HG02642 (cell line): ENCODE data around the gene PNMA1.
"Not testable (repeated sequence)": the region's sequence is repeated elsewhere in the genome, so short reads cannot be mapped to it uniquely, and the experiment has no call there.

Experiments used
- ATAC-seq: cut with Tn5 transposase; IDR thresholded peaks from one replicate; pipeline ENCODE4 v1.9.1; 2021; ENCODE audit warnings: mild to moderate bottlenecking; ENCODE audit not compliant: unreplicated experiment, poor library complexity

The PNMA1 gene

GRCh38 chr14:73719361-73719760 lies 5.2 kb upstream of the PNMA1 start:
- ATAC-seq: no peak

GRCh38 chr14:73718418-73719251 lies 4.5 kb upstream of the PNMA1 start:
- no peak for ATAC-seq

GRCh38 chr14:73717711-73718417 lies 3.7 kb upstream of the PNMA1 start:
- ATAC-seq: no peak

- ATAC-seq: no peak
Observed at GRCh38 chr14:73717266-73717665, 3.1 kb upstream of the PNMA1 start.

- no peak for ATAC-seq
Observed at GRCh38 chr14:73715707-73716106, 1.5 kb upstream of the PNMA1 start.

DNA sequence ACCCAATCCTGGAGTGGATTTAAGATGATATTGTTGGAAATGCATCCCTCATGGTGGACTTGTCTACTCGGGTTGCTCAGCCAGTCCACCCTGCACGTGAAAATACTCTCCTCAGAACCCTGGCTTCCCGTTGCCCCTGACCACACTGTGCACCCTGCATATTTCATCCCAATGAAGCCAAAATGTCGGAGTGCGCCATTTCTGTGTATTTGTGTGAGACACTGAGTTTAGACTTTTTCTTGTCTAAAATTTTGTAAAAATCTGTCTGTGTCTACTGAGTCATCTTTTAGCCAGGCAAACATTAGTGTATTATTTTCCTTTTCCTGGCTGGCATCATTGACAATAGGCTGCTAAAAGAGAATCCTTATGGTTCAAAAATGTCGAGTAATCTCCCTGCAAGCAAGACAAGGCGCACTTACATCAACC lies 485 bp upstream of the PNMA1 start:
- ATAC-seq: no peak

DNA sequence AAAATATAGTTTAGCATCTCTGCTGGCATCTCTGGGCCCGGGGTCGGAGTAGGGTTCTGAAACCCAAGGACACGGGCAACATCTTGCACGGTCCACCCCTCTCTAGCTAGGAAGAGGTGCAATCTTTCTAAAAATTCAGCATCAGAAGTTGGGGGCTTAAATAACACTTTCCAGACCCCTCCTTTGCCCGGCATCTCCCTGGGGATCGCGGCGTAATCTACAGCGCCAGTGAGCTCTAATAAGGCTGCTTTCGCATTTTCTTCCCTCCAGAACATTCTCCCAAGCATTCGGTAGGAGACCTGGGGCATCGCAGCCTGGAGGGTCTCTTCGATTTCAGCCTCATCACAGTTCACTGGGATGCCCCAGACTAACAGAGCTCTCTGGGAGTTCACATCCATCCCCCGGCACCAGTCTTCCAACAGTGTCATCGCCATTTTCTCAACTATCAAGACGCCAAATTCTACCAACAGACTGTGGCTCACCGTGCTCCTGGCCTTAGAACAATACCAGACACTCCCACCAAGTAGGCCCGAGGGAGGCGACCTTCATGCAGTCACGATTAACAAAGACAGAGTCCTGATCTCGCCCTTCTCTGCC lies 880 bp downstream of the PNMA1 start:
- no peak for ATAC-seq

- peak; percentile 32 for ATAC-seq
Observed at GRCh38 chr14:73712540-73713180, 1.5 kb downstream of the PNMA1 start.

GRCh38 chr14:73712071-73712506 lies 2.1 kb downstream of the PNMA1 start:
- no peak for ATAC-seq

- ATAC-seq: no peak
Observed at GRCh38 chr14:73710737-73711136, 3.4 kb downstream of the PNMA1 start.

GRCh38 chr14:73709904-73710469 lies 4.2 kb downstream of the PNMA1 start:
- ATAC-seq: no peak

DNA sequence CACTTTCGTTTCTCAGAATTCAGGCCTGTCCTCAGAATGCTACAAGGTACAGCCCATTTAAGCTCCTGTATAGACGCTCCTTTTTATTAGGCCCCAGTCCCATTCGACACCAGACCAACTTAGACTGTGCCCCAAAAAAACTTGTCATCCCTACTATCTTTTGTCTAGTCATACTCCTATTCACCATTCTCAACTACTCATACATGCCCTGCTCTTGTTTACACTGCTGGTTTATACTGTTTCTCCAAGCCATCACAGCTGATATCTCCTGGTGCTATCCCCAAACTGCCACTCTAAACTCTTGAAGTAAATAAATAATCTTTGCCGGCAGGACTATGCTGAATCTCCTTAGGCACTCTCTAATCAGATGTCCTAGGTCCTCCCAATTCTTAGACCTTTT lies 6.1 kb downstream of the PNMA1 start:
- not testable (repeated sequence) for ATAC-seq

DNA sequence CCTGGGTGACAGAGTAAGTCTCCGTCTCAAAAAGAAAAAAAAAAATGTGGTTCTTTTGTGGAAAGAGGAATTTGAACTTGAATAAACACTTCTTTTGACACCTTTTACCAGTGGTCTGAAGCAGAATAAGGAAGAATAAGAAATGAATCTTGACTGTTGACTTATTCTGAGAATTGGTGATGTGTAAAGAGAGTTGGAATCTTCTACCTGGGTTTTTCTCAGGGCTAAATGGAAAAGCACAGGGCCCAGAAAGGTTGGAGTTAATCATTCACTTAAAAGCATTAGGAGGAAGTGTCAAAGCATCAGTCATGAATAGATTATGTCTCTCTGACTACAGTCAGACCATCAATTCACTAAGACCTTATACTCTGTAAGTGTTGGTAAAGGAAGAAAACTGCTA lies 13.9 kb downstream of the PNMA1 start:
- no peak for ATAC-seq

GRCh38 chr14:73696466-73697400 lies 17.5 kb downstream of the PNMA1 start:
- peak; percentile 80 for ATAC-seq

DNA sequence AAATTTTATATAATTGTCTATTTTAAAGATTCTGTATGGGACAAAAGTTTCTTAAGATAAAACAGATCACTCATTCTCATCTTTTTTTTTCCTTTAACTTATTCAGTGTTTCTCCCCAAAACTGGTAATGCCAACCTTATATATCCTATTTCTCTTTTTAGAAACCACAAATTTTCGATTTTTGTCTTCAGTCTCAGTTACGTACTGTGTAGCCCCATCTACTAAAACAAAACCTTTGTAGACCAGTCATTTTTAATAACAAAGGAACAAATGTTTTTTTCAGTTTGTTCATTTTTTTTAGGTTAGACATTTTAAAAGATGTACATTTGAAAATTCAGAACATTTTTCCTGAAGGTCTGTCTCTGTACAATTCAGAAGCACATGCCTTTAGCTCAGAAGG lies 18.2 kb downstream of the PNMA1 start:
- peak; percentile 46 for ATAC-seq

GRCh38 chr14:73695082-73695481 lies 19.1 kb downstream of the PNMA1 start:
- no peak for ATAC-seq

DNA sequence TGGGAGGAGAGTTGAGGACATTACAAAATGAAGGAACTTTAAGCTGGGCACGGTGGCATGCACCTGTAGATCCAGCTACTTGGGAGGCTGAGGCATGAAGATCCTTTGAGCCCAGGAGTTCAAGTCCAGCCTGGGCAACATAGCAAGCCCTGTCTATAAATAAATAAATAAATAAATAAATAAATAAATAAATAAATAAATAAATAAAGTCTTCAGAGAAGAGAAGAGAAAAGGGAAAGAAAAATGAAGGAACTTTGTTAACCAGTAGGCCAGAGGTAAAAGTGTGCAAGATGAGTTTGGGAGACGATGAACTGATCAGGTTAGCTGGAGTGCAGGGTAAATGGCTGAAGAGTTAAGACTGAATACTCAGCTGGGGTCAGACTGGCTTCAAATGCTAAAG lies 20.1 kb downstream of the PNMA1 start:
- no peak for ATAC-seq

DNA sequence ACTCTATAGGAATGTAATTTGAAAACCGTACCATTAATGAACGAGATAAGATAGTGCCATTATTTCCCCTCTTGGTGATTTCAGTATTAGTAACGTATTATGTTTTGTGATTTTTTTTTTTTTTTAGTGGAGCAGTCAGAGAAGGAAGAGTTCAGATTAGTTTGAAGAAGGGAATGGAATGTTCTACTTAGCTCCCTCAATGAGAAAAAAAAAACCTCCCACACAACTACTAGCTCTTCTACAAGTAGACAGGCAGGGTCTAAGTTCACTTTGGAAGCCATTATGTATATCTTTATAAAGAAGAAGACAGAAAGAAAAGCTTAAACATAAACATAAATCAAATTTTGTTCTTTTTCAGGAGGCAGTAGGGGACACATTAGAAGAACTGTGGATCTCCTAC lies 27.3 kb downstream of the PNMA1 start:
- ATAC-seq: no peak

- no peak for ATAC-seq
Observed at GRCh38 chr14:73685328-73685727, 28.9 kb downstream of the PNMA1 start.
